Activated CD8-positive, alpha-beta memory T cell treated with anti-CD3 and anti-CD28 coated beads, Interleukin-2, amount 10 ng/mL, durations not matched to agents 7 days and 5 days (primary cell): ENCODE results near the gene SNTG2. TPM values are rescaled to one million over a fixed set of nuclear protein-coding genes. Genes with fewer than 3 reads are reported as not detected.

Source experiments
- ATAC-seq: fragments of 150-1000 bp; cut with Tn5 transposase; one replicate; pipeline ENCODE4 v1.10.0; 2021; ENCODE audit warnings: moderate library complexity
- CTCF ChIA-PET: fragments of 350-600 bp; sonication (Branson Sonifier 250); formaldehyde crosslinking; loops from one replicate; lab custom pipeline; 2021; ENCODE audit warnings: antibody characterized with exemption; lab: Charles Lee
- DNase-seq: peaks from one replicate; pipeline ENCODE4 v3.0.0-alpha.2; 2020
- H3K27ac Mint-ChIP-seq: one replicate; pipeline ENCODE4 v1.8.0; 2021; ENCODE audit warnings: mild to moderate bottlenecking, mixed read lengths
- H3K27me3 Mint-ChIP-seq: one replicate; pipeline ENCODE4 v1.8.0; 2021; ENCODE audit warnings: mixed read lengths
- H3K36me3 Mint-ChIP-seq: one replicate; pipeline ENCODE4 v1.8.0; 2021; ENCODE audit warnings: mild to moderate bottlenecking, mixed read lengths
- H3K4me1 Mint-ChIP-seq: one replicate; pipeline ENCODE4 v1.8.0; 2021; ENCODE audit warnings: mixed read lengths
- H3K4me3 Mint-ChIP-seq: one replicate; pipeline ENCODE4 v1.8.0; 2021; ENCODE audit warnings: mild to moderate bottlenecking, moderate library complexity, mixed read lengths
- H3K9me3 Mint-ChIP-seq: one replicate; pipeline ENCODE4 v1.8.0; 2022; ENCODE audit warnings: low read depth, mixed read lengths
- total RNA-seq, 2 experiments: library from RNA; stranded (reverse); gene quantifications; one replicate each; pipeline ENCODE4 v1.2.3, GENCODE V29; 2021

SNTG2 gene
- total RNA-seq, 2 experiments from 2014 or later = 0.37 to 1.6 TPM

DNA sequence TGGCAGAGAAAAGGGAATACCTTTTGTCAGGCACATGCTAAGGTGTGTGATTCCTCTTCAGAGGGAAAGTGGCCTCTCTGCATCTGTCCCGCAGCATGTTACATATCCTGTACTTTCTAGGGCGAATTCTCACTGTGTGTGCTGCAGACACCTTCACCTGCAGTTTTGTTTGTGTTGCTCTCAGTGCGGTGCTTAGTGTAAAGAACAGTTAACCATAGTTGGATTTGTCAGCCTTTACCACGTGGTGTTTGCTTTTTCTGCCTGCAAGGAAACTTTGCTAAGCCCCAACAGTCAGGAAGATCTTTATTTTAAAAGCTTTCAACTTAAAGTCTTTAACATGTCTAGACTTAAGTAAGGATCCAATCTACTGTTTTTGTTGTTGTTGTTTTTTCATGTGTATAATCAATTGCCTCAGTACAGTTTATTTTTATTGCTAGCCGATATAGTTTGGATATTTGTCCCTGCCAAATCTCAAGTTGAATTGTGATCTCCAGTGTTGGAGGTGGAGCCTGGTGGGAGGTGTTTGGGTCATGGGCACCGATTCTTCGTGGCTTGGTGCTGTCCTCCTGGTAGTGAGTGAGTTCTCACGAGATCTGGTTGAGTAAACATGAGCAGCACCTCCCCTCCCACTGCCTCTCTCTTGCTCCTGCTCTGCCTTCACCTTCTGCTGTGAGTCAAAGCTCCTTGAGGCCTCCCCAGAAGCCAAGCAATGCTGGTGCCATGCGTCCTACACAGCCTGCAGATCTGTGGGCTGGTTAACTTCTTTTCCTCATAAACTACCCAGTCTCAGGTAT, 90.6 kb downstream of the SNTG2 start:
- Mint-ChIP-seq H3K4me1 (peaks cover 14% of the 10 kb centered on the region), H3K27me3 (no peaks in the 10 kb centered on the region), H3K36me3 (peaks cover 8% of the 10 kb centered on the region), H3K27ac (no peak overlapping the region), H3K4me3 (no peak overlapping the region), H3K9me3 (peaks cover 2% of the 10 kb centered on the region)
- ATAC-seq (no peak), DNase-seq (no peak)
- CTCF ChIA-PET = no interaction called here

DNA sequence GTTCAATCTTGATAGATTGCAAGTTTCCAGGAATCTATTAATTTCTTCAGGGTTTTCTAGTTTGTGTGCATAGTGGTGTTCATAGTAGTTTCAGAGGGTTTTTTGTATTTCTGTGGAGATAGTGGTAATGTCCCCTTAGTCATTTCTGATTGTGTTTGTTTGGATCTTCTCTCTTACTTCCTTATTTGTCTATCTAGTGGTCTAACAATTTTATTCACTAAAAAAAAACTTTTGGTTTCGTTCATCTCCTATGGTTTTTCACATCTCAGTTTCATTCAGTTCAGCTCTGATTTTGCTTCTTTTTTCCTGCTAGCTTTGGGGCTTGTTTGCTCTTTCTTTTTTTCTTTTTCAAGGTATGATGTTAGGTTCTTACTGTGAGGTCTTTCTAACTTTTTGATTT, 94.5 kb downstream of the SNTG2 start:
- Mint-ChIP-seq H3K36me3 (peaks cover 13% of the 10 kb centered on the region), H3K27me3 (no peaks in the 10 kb centered on the region), H3K9me3 (peaks cover 3% of the 10 kb centered on the region), H3K4me3 (no peak overlapping the region), H3K27ac (peak overlapping the region; percentile 4), H3K4me1 (peaks cover 15% of the 10 kb centered on the region)
- no peak for DNase-seq
- ATAC-seq = no peak
- CTCF ChIA-PET = no interaction called here

DNA sequence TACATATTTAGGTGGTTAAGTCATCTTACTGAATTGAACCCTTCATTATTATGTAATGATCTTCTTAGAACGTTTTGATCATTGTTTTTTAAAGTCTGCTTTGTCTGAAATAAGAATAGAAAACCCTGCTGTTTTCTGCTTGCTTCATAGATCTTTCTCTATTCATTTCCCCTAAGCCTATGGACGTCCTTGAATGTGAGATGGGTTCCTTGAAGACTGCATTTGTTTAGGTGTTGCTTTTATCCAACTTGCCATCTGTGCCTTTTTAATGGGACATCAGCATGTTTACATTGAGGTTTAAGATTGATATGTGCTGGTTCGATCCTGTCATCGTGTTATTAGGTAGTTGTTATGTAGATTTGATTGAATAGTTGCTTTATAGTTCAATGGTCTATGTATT, 95.4 kb downstream of the SNTG2 start:
- Mint-ChIP-seq H3K27ac (no peak overlapping the region), H3K9me3 (peaks cover 3% of the 10 kb centered on the region), H3K4me3 (no peak overlapping the region), H3K36me3 (peaks cover 13% of the 10 kb centered on the region), H3K4me1 (peaks cover 15% of the 10 kb centered on the region), H3K27me3 (no peaks in the 10 kb centered on the region)
- CTCF ChIA-PET = no interaction called here
- ATAC-seq (no peak), DNase-seq (no peak)

- Mint-ChIP-seq H3K9me3 (peaks cover 3% of the 10 kb centered on the region), H3K4me3 (no peak overlapping the region), H3K4me1 (peaks cover 15% of the 10 kb centered on the region), H3K36me3 (peaks cover 13% of the 10 kb centered on the region), H3K27me3 (no peaks in the 10 kb centered on the region), H3K27ac (no peak overlapping the region)
- no peak for DNase-seq
- no peak for ATAC-seq
- CTCF ChIA-PET = no interaction called here
Measured at GRCh38 chr2:1047485-1047884, 96.8 kb downstream of the SNTG2 start.

DNA sequence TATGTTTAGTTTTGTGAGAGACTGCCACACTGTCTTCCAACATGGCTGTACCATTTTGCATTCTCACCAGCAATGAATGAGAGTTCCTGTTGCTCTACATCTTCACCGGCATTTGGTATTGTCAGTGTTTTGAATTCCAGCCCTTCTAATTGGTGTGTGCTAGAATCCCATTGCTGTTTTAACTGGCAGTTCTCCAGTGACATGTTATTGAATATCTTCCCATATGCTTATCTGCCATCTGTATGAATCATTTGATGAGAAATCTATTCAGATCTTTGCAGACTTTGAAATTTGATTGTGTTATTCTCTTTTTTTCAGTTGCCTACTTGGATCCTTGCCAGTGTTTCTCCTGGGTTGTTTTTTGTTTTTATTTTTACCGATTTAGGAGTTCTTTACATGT, 99.0 kb downstream of the SNTG2 start:
- no peak overlapping the region for H3K4me3 Mint-ChIP-seq
- peaks cover 3% of the 10 kb centered on the region for H3K9me3 Mint-ChIP-seq
- H3K27ac Mint-ChIP-seq = no peak overlapping the region

GRCh38 chr2:1051075-1051474, 100.4 kb downstream of the SNTG2 start:
- Mint-ChIP-seq H3K36me3 (peaks cover 6% of the 10 kb centered on the region), H3K27ac (no peak overlapping the region), H3K27me3 (no peaks in the 10 kb centered on the region), H3K4me3 (no peak overlapping the region), H3K4me1 (peaks cover 2% of the 10 kb centered on the region), H3K9me3 (peaks cover 3% of the 10 kb centered on the region)
- CTCF ChIA-PET = no interaction called here
- DNase-seq (no peak), ATAC-seq (no peak)

More for the DNA sequence above, 99.0 kb downstream of the SNTG2 start:
- no peak for ATAC-seq
- CTCF ChIA-PET = no interaction called here
- peaks cover 13% of the 10 kb centered on the region for H3K4me1 Mint-ChIP-seq
- H3K27me3 Mint-ChIP-seq = no peaks in the 10 kb centered on the region
- no peak for DNase-seq
- peaks cover 11% of the 10 kb centered on the region for H3K36me3 Mint-ChIP-seq

GRCh38 chr2:1052771-1053191, 102.1 kb downstream of the SNTG2 start:
- CTCF ChIA-PET = no interaction called here
- Mint-ChIP-seq H3K27ac (no peak overlapping the region), H3K27me3 (no peaks in the 10 kb centered on the region), H3K4me1 (no peaks in the 10 kb centered on the region), H3K9me3 (no peaks in the 10 kb centered on the region), H3K36me3 (no peaks in the 10 kb centered on the region), H3K4me3 (no peak overlapping the region)
- ATAC-seq (no peak), DNase-seq (no peak)

DNA sequence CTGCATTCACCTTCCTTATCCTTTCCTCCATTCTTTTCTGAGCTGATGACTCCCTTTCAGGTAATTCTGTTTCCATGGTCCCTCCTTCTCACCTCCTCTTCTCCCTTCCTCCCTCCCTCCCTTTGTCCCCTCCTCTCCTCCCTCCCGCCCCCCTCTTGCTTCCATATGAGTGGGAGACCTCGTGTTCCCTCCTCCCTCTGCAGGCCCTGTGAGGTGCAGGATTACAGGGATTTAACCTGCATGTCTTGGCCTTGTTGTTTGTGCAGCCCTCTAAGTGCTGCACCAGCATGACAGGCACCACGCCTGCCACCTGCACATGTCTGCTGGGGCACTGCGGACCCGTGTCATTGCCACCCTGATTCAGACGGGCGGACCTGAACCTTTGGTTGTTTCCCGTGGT, 103.1 kb downstream of the SNTG2 start:
- DNase-seq (no peak), ATAC-seq (no peak)
- CTCF ChIA-PET = no interaction called here
- Mint-ChIP-seq H3K4me3 (no peak overlapping the region), H3K27ac (no peak overlapping the region), H3K36me3 (no peaks in the 10 kb centered on the region), H3K4me1 (no peaks in the 10 kb centered on the region), H3K27me3 (no peaks in the 10 kb centered on the region), H3K9me3 (no peaks in the 10 kb centered on the region)

DNA sequence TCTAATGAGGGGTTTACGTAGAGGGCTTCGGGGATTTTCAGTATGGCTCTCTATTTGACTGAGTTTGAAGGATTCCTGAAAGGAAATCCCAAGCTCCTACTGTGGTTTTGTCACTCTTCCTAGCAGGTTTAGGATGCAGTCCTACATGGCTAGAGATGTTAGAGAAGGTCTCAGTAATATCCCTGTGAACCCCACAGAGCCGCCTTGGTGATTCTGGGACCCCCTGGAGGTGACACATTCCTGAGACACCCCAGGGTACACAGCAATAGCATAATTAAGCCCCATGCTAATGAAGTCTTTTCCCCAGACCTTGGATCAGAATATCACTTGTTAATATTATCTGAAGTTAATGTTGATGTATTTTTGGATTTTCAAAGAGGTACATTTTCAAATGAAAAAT, 103.8 kb downstream of the SNTG2 start:
- no peak for DNase-seq

DNA sequence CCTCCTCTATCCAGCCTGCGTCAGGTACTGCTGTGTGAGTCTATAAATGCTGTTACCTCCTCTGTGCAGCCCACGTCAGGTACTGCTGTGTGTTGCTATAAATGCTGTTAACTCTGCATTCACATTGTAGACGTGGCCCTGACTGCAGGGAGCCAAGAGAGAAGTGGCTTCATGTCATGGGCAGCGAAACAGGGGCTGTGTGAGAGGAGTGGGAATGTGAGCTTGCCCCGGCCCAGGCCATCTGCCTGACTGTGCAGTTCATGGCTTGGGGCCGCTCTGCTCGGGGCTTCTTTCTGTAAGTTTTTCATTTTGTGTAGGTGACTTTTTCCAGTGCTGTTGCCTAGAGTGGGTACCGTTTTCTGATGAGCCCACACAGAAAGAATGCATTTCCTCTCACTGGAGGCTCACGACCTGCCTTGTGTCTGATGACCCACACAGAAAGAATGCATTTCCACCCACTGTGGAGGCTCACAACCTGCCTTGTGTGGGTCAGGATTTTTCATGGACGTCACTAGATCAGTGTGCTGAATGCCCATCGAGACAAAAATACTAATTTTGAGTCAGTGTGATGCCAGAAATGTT, 104.5 kb downstream of the SNTG2 start:
- DNase-seq (no peak), ATAC-seq (no peak)
- Mint-ChIP-seq H3K4me1 (no peaks in the 10 kb centered on the region), H3K4me3 (no peak overlapping the region), H3K9me3 (no peaks in the 10 kb centered on the region), H3K36me3 (no peaks in the 10 kb centered on the region), H3K27ac (no peak overlapping the region), H3K27me3 (no peaks in the 10 kb centered on the region)
- CTCF ChIA-PET = no interaction called here

More for the DNA sequence above, 103.8 kb downstream of the SNTG2 start:
- Mint-ChIP-seq H3K27ac (no peak overlapping the region), H3K36me3 (no peaks in the 10 kb centered on the region), H3K9me3 (no peaks in the 10 kb centered on the region), H3K4me1 (no peaks in the 10 kb centered on the region), H3K27me3 (no peaks in the 10 kb centered on the region), H3K4me3 (no peak overlapping the region)
- ATAC-seq = no peak
- CTCF ChIA-PET = no interaction called here

- Mint-ChIP-seq H3K36me3 (no peaks in the 10 kb centered on the region), H3K4me3 (no peak overlapping the region), H3K4me1 (no peaks in the 10 kb centered on the region), H3K27me3 (no peaks in the 10 kb centered on the region), H3K27ac (no peak overlapping the region), H3K9me3 (no peaks in the 10 kb centered on the region)
- CTCF ChIA-PET = no interaction called here
- ATAC-seq (no peak), DNase-seq (no peak)
Measured at GRCh38 chr2:1060372-1060771, 109.7 kb downstream of the SNTG2 start.

DNA sequence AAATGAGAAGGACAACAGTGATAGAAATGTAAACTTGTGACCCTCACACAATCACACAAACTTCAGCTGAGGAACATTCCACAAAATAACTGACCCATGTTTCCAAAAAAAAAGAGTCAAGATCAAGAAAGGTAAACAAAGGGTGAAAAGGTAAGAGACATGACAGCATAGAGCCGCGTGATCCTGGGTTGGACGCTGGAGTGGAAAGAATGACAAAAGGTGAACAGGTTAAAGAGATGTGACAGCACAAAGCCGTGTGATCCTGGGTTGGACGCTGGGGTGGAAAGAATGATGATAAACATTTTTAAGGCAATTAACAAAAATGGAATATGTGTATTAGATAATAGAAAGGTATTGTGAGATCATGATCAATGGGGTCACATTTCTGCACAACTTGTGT, 110.3 kb downstream of the SNTG2 start:
- no peak for ATAC-seq
- no peak overlapping the region for H3K27ac Mint-ChIP-seq
- H3K4me1 Mint-ChIP-seq = no peaks in the 10 kb centered on the region
- CTCF ChIA-PET = no interaction called here
- DNase-seq = no peak
- H3K9me3 Mint-ChIP-seq = no peaks in the 10 kb centered on the region
- H3K36me3 Mint-ChIP-seq = no peaks in the 10 kb centered on the region
- H3K27me3 Mint-ChIP-seq = no peaks in the 10 kb centered on the region
- no peak overlapping the region for H3K4me3 Mint-ChIP-seq

GRCh38 chr2:1068241-1068640, 117.6 kb downstream of the SNTG2 start:
- no peaks in the 10 kb centered on the region for H3K36me3 Mint-ChIP-seq
- no peaks in the 10 kb centered on the region for H3K27me3 Mint-ChIP-seq
- no peaks in the 10 kb centered on the region for H3K9me3 Mint-ChIP-seq
- H3K4me1 Mint-ChIP-seq = no peaks in the 10 kb centered on the region
- no peak for DNase-seq
- H3K4me3 Mint-ChIP-seq = no peak overlapping the region
- CTCF ChIA-PET = no interaction called here
- no peak overlapping the region for H3K27ac Mint-ChIP-seq
- ATAC-seq = no peak

- ATAC-seq (no peak), DNase-seq (no peak)
- no peaks in the 10 kb centered on the region for H3K4me1 Mint-ChIP-seq
- no peaks in the 10 kb centered on the region for H3K9me3 Mint-ChIP-seq
- CTCF ChIA-PET = no interaction called here
- no peak overlapping the region for H3K27ac Mint-ChIP-seq
- no peak overlapping the region for H3K4me3 Mint-ChIP-seq
- H3K36me3 Mint-ChIP-seq = no peaks in the 10 kb centered on the region
- H3K27me3 Mint-ChIP-seq = no peaks in the 10 kb centered on the region
Measured at GRCh38 chr2:1068822-1069221, 118.2 kb downstream of the SNTG2 start.
